Measurements from ENCODE around the gene PDIA2.
"Not testable (repeated sequence)": the region's sequence is repeated elsewhere in the genome, so short reads cannot be mapped to it uniquely, and the experiment has no call there.

GRCh38 chr16:331181-331814, 48.3 kb downstream of the PDIA2 start:
- TF ChIP-seq, protein P1, sequence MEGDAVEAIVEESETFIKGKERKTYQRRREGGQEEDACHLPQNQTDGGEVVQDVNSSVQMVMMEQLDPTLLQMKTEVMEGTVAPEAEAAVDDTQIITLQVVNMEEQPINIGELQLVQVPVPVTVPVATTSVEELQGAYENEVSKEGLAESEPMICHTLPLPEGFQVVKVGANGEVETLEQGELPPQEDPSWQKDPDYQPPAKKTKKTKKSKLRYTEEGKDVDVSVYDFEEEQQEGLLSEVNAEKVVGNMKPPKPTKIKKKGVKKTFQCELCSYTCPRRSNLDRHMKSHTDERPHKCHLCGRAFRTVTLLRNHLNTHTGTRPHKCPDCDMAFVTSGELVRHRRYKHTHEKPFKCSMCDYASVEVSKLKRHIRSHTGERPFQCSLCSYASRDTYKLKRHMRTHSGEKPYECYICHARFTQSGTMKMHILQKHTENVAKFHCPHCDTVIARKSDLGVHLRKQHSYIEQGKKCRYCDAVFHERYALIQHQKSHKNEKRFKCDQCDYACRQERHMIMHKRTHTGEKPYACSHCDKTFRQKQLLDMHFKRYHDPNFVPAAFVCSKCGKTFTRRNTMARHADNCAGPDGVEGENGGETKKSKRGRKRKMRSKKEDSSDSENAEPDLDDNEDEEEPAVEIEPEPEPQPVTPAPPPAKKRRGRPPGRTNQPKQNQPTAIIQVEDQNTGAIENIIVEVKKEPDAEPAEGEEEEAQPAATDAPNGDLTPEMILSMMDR (IDR thresholded peaks at IDR 0.05): not testable (repeated sequence)
- TF ChIP-seq NPAS2 (CRISPR knock-in tag; IDR thresholded peaks at IDR 0.05; ENCODE audit: borderline replicate concordance); SMC3 (IDR thresholded peaks at IDR 0.05); RFX5 (IDR thresholded peaks at IDR 0.05); REST (IDR thresholded peaks at IDR 0.05); BHLHE40 (IDR thresholded peaks at IDR 0.05; ENCODE audit: low read depth, low read length); MYC (IDR thresholded peaks at IDR 0.05; ENCODE audit: borderline replicate concordance, low read length): not testable (repeated sequence)

Measured in A549 (cell line).